ENCODE measurements around the gene DUSP15. TPM values are rescaled to one million over a fixed set of nuclear protein-coding genes. Genes with fewer than 3 reads are reported as not detected.

The DUSP15 gene
- total RNA-seq, 1 donor from 2014 or later = 6.0 TPM

GRCh38 chr20:31860390-31861134 lies 9.8 kb downstream of the DUSP15 start:
- peak; percentile 78 for DNase-seq (ENCODE audit: low spot score)

DNA sequence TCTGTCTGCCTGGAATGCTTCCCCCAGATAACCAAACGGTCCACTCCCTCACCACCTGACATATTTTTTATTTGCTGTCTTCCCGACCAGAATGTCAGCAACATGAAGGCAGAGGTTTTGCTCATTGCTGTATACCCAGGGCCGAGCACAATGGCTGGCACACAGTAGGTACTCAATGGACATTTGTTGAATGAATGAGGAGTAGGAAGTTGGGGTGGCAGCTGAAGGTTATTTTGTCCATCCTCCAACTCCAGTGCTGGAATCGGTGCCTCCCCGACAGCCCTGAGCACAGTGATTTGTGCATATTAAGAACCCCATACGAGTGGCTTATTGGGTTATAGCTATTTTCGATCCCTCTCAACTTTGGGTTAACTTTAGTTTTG lies 10.3 kb downstream of the DUSP15 start:
- DNase-seq (ENCODE audit: low spot score) = no peak

DNA sequence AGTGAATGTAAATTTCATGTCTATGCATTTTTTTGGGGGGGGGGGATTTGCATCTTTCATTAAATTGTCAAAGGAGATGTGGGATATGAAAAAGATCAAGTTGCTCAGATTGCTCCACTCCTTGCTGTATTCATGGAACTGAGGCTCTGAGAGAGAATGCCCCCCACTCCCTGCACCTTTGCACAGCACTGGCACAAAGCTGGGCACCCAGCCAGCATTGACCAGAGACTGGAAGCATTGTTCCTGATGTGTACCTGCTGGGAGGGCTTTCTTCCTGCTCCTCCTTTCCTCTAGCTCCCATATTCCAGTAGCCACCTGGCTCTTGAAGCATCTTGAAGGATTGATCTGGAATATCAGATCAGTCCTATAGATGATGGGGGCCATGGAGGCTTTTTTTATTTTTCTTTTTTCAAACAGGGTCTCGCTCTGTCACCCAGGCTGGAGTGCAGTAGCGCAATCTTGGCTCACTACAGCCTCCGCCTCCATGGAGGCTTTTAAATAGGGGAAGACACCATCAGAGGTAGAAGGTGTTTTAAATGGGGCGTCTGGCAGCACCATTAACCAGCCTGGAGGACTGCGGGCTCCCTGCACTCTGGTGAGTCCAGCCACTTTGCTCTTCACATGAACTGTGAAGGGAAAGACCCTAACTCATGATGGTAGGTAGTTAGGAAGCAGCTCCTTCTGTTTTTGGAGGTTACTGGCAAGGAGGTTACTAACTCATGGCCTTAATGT lies 10.9 kb downstream of the DUSP15 start:
- no peak for DNase-seq (ENCODE audit: low spot score)

GRCh38 chr20:31858760-31859083 lies 11.6 kb downstream of the DUSP15 start:
- no peak for DNase-seq (ENCODE audit: low spot score)

DNA sequence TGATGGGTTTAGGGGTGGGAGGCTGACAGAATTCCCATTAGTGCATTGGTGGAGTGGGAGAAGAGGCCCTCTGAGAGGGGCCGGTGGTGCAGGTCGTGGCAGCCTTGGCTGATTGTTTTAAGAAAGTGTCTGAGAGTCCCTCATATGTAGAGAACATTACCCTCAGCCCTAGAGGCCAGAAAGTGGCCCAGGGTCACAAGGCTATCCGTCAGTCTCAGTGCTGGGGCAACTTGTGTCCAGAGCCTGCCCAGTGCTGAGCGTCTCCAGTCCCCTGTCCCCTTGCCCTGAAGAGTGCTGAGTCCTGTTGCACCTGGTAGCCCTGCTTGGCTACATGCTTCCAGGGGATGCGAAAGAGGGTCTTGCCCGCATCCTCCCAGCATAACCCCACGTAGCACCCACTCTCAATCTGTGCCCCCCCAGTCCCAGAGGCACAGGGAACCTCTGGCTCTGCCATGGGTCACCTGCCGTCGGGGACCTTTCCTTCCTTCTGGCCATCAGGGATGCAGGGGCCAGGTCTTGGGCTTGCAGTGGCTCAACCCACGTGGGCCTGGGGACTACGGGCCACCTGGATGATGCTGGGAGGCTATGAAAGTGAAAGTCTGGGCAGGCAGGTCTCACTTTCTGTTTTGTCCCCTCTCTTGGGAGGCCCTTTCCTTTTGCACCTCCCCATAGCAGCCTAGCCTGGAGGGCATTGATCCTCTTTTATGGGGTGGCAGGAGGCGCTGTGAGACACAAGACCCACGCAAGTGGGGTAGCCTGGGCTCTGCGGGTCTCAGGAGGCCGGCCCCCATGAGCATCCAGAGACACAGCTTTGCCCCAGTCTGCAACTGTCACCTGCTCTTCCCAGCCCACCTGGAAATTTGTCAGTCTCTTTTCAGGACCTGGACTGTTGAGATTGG lies 12.2 kb downstream of the DUSP15 start:
- no peak for DNase-seq (ENCODE audit: low spot score)

DNA sequence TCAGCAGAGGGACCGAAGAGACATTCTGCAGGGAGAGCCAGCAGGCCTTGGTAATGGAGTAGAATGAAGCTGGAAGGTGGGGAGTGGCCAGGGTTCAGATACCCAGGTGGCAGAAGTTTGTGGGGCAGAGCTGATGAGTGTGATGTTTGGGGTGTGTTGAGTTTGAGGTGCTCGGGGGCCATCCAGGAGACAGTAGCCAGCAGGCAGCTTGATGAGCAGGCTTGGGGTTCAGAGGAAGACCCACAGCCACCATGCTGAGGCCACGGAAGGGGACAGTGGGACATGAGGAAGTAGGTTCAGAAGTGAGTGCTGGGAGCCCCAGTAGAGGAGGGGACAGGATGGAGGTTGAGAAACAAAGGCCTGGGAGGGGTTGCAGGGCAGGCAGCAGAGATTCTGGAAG lies 13.8 kb downstream of the DUSP15 start:
- DNase-seq (ENCODE audit: low spot score) = no peak

DNA sequence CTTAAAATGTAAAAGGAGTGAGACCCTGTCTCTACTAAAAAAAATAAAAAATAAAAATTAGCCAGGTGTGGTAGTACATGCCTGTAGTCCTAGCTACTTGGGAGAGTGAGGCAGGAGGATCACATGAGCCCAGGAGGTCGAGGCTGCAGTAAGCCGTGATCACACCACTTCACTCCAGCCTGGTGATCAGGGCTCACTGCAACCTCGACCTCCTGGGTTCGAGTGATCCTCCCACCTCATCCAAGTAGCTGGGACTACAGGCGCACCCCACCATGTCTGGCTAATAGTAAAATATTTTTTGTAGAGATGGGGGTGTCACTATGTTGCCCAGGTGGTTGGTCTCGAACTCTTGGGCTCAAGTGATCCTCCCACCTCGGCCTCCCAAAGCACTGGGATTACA lies 16.8 kb downstream of the DUSP15 start:
- no peak for DNase-seq (ENCODE audit: low spot score)

DNA sequence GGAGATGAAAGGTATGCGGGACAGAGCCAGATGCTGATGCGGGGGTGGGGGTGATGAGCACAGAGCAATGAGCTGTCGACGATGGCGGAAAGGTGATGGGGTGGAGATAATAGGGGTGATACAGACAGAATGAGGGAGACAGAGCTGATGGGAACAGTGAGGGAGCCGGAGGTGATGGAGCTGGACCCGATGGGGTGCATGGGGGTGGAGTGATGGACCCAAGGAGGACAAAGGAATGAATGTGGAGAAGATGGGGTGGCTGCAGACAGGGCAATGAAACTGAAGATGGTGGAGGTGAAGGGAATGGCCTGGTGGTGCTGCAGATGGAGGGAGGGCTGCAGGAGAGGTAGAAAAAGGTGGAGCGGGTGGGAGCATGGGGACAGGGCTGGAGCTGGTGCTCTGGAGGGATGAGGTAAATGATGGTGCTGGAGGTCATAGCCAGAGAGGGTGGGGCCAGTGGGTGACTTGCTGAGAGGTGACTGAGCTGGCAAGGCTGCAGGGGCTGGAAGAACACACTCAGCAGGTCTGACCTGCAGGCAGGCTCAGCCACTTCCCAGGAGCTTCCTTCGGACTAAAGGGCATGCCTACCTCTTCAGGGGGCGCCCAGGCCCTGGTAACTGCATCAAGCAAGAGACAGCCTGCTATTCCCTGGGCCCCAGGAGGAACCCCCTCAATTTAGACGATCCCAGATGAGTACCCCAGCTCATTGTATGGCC lies 18.9 kb downstream of the DUSP15 start:
- DNase-seq (ENCODE audit: low spot score) = no peak

- no peak for DNase-seq (ENCODE audit: low spot score)
Measured at GRCh38 chr20:31849306-31849930, 20.9 kb downstream of the DUSP15 start.

DNA sequence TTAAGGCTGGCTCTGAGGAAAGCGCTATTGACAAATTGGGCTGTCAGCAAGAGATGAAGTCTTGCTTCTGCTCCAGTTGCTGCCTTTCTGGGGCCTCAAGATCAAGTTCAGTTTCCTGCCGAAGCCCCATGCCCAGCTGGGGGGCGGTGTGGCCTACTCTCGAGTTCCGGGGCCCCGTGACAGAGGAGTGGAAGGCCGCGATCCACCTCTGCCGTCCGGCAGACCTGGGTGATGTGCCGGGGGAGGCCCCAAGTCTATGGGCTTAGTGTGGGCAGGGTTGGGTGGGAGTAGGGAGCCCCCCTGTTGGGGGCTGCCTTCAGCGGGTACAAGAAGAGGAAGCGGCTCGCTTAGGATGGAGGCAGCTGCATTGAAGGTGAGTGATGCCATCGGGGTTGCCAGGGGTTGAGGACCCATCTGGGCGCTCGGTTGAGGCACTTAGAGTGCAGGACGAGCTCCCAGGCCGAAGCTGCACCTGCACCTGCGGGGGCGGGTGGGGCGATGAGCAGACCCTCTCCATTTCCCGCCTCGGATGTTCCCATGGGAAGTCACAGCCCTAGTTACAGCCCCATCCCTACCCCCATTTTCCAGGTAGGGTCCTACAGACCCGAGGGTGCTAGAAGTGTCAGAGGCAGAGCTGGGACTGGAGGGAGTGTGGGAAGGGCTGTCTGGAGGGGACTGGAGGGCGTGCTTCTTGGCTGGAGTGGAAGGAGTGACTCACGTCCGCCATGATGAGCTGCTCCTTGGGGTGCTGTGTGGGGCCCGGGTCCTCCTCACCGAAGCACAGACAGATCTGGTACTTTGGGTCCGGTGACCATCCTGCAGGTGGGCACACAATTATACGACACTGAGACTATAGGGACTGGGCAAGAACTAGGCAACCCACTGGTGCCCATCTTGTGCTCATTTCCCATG lies 22.0 kb downstream of the DUSP15 start:
- DNase-seq (ENCODE audit: low spot score) = no peak

- no peak for DNase-seq (ENCODE audit: low spot score)
Measured at GRCh38 chr20:31846793-31847138, 23.6 kb downstream of the DUSP15 start.

DNA sequence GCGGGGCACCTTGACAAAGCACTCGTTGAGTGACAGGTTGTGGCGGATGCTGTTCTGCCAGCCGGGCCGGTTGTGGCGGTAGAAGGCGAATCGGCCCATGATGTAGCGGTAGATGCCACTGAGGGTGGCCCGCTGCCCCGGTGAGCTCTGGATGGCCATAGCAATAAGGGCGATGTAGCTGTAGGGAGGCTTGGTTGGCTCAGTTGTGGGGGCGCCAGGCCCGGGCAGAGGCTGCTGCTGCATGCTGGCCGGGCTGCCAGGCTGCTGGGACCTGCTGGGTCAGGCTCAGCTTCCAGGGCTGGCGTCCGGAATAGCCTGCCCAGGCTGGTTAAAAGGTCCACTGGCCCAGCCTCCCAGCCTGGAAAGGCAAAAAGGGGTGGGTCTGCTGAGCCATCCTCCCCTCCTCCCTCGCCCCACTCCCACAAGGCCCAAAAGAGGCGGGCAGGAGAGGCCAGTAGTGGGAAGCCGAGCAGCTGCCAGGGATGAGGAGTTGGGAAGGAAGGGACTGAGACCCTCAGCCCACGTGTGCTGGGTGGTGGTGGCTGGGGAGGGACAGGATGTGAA lies 24.9 kb downstream of the DUSP15 start, which contains the start of gene FOXS1:
FOXS1 (minus strand) TSS at position 305 of the 564 bp plus-strand sequence; CDS start at position 243, 62 bp downstream.
- DNase-seq (ENCODE audit: low spot score) = peak; percentile 88

DNA sequence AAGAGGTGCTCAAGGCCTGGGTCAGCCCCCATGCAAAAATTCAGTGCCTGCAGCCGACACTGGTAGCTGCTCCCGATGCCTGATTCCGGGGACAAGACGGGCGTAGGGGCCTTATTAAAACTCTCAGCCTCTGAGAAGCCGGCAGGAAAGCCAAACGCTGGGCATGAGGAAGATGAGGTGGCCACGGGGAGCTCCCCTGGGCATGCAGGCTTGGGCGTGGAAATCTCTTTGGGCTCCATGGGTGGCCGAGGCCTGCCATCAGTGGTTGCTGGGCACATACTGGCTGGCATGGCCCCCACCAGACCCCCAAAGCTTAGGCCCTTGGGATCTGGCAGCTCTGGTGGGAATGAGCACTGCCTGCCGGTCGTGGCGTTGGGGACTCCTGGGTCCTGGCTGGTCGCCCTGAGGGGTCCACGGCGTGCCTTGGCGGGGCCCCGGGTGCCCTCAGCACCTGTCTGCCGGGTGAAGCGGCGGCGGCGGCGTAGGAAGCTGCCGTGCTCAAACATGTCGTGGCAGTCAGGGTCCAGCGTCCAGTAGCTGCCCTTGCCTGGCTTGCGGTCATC lies 25.5 kb downstream of the DUSP15 start:
- DNase-seq (ENCODE audit: low spot score) = no peak

DNA sequence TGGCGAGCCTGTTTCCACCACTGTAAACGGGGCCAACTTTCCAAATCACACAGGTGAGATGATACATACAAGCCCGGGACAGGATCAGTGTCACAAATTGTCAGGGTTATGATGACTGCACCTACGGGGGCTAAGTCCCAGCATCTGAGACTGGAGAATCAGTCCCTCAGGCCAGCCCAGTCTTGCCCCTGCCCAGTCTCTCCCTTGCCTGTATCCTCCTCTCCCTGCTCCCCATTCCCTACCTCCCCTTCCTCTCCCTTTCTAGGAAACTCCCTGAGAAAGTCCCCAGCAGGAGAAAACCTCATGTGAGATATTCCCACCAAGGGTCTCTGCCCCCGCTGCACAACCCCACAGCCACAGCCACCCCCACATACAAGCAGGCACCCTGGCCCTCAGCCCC lies 26.4 kb downstream of the DUSP15 start:
- no peak for DNase-seq (ENCODE audit: low spot score)

GRCh38 chr20:31843288-31843687 lies 27.0 kb downstream of the DUSP15 start:
- no peak for DNase-seq (ENCODE audit: low spot score)

DNA sequence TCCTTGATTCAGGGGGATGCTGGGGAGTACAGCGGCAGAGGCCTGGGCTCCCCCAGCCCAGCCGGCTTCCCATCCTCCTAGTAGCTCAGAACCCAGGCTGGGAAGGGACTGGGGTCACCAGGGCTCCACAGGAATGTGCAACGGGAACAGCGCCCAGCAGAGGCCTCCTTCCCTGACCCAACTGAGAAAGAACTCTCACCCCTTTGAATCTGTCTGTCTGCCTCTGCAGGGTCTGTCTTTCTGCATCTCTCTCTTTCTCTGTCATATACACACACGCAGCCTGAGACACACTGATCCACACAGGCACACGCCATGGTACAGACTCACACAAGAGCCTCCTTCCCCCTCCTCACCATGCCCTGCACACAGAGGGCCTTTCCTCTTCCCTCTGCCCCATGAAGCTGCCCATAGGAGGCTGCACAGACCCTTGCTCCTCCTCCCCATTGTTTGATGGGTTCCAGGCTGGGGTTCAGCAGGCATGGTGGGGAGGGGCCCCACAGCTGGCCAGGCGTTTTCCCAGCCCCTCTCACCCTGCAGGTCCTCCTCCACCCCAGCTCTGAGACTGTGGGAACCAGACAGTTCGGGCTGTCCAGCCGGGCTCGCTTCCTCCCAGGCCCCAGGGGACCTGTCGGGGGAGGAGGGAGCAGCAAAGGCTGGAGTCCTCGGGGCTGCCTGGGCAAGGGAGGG lies 27.7 kb downstream of the DUSP15 start:
- DNase-seq (ENCODE audit: low spot score) = peak; percentile 86

- DNase-seq (ENCODE audit: low spot score) = peak; percentile 76
Measured at GRCh38 chr20:31841928-31842327, 28.4 kb downstream of the DUSP15 start.

DNA sequence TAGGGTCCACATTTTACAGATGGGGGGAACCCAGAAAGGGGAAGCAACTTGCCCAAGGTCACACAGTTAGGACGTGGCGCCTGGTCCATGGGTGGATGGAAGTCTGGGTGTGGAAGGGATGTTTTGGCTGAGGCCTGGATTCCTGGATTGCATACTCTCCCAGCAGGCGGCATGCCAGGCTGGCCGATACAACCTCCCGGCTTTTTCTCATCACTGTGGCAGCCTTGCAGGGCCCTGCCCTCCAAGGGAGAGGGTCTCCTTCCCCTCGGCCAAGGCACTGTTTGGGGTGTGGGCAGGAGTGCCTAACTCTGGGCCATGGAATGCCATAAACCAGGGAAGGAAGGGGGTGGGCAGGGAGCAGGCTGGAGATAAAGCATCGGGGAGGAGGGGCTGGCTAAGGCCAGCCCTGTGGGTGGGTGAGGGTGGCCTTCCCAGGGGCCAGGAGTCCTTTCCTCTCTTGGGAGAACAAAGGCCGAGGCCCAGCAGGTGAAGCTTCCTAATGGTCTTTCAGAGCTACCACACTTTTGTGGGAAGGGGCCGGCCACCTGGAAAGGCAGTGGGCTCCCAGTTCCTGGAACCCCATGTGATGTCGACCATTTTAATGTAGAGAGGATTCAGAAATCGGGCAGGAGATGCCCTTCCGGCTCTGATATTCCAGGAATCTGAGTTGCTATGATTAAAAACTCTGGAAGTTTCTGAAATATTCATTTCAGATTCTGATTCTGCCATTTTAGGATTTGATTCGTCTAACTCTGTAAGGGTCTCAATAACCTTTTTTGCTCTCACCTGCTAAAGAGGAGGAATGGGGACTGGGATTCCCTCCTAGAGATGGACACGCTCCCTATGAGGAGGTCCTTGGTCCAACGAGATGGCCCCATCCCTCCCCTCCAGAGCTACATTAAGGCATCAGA lies 29.2 kb downstream of the DUSP15 start:
- DNase-seq (ENCODE audit: low spot score) = no peak
